NCI-H187 treated with DMSO at 0.1 percent for 48 hours (cell line): ENCODE measurements around the gene NOXO1.
"Not testable (repeated sequence)": the region's sequence is repeated elsewhere in the genome, so short reads cannot be mapped to it uniquely, and the experiment has no call there.

Source experiments
- DNase-seq: peaks from one replicate; lab custom pipeline; 2025; lab: John Stamatoyannopoulos, UW

NOXO1 gene

GRCh38 chr16:1962161-1963153, 18.8 kb downstream of the NOXO1 start:
- DNase-seq: not testable (repeated sequence)

DNA sequence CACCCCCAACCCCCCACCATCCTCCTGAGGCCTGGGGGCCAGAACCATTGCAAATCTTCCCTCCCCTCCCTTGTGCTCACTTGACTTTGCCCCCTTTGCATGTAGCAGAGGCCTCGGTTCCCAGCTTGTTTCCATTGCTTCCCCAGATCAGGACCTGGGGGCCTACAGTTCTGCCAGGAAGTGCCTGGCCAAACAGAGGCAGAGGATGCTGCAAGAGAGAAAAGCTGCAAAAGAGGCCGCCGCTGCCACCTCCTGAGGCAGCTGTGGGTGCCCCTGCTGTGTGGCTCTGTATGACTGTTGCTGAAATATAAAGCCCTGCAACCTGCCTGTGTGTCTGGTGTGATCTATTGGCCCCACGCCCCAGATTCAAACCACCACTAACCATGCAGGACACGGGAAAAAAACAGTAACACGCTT, 19.6 kb downstream of the NOXO1 start:
- no peak for DNase-seq

DNA sequence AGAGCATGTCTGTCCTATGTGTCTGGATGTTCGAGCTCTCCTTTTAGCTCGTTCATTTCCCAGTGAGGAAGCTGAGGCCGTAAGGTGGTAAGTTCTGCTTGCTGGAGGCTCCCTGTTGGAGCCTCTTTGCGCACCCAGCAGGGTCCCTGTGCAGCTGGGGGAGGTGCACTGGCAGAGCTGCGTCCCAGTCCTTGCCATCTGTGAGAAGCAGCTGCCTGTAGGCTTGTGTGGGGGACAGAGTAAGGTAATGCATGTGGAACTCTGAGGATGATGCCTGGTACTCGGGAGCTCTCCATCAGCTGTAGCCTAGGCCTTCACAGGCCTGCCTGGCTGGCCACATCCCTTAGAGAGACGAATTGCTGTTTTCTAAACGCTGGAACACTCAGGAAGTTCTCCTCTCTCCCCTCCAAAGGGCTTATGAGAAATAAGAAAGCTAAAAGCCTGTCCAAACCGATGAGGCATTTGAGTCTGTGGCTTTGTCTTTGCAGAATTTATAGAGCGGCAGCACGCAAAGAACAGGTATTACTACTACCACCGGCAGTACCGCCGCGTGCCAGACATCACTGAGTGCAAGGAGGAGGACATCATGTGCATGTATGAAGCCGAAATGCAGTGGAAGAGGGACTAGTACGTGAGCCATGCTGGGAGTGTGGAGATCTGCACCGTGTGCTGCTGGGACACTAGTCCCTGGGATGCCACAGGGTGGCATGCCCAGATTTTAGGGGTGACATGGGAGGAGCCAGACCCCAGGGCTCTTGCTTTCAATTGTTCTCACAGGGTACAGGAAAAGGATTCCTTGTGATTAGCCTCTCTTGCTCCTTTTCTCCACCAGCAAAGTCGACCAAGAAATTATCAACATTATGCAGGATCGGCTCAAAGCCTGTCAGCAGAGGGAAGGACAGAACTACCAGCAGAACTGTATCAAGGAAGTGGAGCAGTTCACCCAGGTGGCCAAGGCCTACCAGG, 20.3 kb downstream of the NOXO1 start:
- no peak for DNase-seq

GRCh38 chr16:1959269-1960039, 21.8 kb downstream of the NOXO1 start, which contains the start of gene NDUFB10:
Gene NDUFB10, plus strand, starts transcription at chr16:1959538. Its CDS starts 87 bp downstream, at chr16:1959625.
- DNase-seq: peak; percentile 37

DNA sequence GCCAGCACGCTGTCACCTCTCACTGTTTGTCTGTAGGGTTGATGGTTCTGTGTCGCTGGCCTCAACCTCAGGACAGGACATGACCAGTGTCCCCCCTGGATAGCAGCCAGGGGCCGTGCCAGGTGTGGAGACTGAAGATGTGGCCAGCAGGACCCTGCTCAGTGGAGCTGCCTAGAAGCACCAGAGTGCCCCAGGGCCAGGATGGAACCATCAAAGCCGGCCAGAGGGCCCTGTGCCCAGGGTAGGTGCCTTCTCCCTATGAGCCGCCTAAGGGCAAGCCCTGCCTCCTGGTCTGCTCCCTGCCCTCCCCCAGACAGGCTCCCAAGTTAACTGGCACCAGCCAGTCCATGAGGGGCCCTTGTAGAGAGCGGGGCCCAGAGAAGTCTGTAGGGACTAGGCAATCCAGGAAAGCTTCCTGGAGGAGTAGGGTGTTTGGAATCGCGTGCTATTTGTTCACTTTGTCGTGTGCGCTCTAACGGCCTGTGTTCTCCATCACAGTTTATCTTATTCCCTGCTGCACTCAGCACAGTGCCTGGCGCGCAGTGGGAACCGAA, 22.5 kb downstream of the NOXO1 start:
- no peak for DNase-seq

DNA sequence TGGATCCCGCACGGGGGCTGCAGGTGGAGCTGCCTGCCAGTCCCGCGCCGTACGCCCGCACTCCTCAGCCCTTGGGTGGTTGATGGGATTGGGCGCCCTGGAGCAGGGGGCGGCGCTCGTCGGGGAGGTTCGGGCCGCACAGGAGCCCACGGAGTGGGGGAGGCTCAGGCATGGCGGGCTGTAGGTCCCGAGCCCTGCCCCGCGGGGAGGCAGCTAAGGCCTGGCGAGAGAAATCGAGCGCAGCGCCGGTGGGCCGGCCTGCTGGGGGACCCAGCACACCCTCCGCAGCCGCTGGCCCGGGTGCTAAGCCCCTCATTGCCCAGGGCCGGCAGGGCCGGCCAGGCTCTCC, 23.2 kb downstream of the NOXO1 start:
- DNase-seq: not testable (repeated sequence)

DNA sequence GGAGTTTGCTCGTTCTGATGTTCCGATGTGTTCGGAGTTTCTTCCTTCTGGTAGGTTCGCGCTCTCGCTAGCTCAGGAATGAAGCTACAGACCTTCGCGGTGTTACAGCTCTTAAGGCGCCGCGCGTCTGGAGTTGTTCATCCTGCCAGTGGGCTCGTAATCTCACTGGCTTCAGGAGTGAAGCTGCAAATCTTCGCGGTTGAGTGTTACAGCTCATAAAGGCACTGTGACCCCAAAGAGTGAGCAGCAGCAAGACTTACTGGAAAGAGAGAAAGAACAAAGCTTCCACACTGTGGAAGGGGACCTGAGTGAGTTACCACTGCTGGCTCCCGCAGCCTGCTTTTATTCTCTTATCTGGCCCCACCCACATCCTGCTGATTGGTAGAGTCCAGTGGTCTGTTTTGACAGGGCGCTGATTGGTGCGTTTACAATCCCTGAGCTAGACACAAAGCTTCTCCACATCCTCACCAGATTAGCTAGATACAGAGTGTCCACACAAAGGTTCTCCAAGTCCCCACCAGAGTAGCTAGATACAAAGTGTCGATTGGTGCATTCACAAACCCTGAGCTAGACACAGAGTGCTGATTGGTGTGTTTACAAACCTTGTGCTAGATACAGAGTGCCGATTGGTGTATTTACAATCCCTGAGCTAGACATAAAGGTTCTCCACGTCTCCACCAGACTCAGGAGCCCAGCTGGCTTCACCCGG, 23.7 kb downstream of the NOXO1 start:
- DNase-seq: not testable (repeated sequence)

GRCh38 chr16:1953734-1954133, 27.5 kb downstream of the NOXO1 start:
- DNase-seq: no peak

GRCh38 chr16:1950559-1950958, 30.7 kb downstream of the NOXO1 start:
- DNase-seq: no peak

- no peak for DNase-seq
Observed at GRCh38 chr16:1950047-1950446, 31.2 kb downstream of the NOXO1 start.

DNA sequence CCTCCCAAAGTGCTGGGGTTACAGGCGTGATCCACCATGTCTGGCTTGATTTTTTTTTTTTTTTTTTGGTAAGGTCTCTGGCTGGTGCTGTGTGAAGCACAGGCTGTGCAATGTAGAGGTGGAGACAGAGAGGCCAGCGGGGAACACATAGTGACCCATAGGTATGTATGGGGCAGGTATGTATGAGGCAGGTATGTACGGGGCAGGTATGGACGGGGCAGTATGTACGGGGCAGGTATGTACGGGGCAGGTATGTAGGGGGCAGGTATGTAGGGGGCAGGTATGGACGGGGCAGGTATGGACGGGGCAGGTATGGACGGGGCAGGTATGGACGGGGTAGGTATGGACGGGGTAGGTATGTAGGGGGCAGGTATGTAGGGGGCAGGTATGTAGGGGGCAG, 31.8 kb downstream of the NOXO1 start:
- no peak for DNase-seq

- DNase-seq: no peak
Observed at GRCh38 chr16:1947369-1947670, 33.9 kb downstream of the NOXO1 start.

- DNase-seq: no peak
Observed at GRCh38 chr16:1946495-1947368, 34.5 kb downstream of the NOXO1 start.

DNA sequence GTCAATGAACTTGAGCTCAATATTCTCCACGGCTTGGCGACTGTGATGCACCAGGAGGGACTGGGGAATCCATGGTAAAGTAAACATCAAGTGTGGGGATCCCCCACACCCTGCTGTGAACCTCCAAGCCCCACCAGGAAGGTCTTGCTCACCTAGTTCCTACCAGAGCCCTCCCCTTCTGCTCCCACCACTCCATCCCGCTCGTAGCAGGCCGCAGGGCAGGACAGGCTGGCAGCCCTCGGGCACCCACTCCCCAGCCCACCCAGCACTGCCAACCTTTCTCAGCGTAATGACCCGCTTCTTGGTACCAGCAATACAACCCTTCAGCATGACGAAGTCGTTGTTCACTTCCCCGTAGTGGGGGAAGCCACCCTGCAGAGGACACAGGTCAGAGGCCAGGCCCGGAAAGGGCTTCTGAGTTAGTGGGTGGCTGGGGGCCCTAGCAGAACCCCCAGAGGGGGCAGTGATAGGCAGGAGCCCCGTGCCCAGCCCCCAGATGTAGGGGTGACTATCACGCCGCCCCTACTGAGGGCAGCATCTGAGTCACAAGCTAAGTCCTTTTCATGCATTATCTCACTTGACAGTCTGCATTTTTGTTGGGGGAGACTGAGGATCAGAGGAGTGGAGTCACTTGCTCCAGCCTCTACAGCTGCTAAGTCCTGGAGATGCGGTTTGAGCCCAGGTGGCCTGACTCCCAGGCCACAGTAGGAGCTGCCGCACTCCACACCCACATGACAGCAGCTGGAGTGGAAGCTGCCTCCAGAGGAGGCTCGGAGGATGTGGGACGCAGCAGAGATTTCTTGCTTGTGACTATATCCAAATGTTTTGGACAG, 35.5 kb downstream of the NOXO1 start:
- DNase-seq: no peak

GRCh38 chr16:1944612-1945199, 36.6 kb downstream of the NOXO1 start:
- DNase-seq: no peak

DNA sequence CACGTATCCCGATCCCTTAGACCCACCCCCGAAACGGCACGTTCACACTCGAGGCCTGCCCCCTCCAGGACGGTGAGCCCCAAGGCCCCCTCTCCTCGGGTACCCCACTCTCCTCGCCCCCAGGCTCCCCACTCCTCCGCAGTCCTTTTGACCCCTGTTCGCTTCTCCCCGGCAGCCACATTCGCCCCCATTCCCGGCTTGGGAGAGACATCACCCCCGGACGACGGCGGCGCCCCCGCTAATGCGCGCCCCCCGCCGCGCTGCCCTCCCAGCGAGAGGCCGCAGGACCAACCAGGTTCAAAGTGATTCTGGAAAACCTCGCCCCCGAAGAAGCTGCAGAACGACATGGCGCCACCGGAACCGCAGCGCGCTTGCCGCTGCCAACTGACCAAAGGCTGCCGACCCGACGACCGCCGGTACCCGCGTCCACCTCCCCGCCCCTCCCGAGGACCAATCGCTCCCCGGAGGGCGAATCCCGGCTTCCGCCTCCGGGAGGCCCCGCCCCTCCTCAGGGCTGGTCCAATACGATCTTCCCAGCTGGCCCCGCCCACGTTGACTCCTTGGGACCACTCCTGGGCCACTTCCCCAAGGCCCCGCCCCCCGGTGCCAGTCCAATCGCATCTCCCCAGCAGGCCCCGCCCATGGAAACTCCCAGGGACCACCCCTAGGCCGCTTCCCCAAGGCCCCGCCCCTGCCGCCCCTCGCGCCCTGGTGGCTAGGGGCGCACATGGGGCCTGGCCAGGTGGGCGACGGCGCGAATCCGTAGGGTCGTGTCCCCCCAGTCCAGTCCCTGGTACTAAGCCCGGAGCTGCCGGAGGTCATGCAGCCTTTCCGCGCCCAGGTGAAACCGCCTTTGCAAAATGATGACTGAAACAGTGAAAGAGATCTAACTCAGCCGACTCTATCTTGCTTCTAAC, 38.2 kb downstream of the NOXO1 start, which contains the start of gene MSRB1:
MSRB1 (minus strand) TSS at position 390 of the 917 bp plus-strand sequence; CDS start at position 347, 43 bp downstream.
- peak; percentile 99 for DNase-seq

GRCh38 chr16:1942047-1942809, 39.0 kb downstream of the NOXO1 start:
- DNase-seq: no peak
